ENCODE results near the gene FAM174A. TPM values are rescaled to one million over a fixed set of nuclear protein-coding genes. Genes with fewer than 3 reads are reported as not detected.

The FAM174A gene
- 8.8 TPM for polyA plus RNA-seq (2013)

DNA sequence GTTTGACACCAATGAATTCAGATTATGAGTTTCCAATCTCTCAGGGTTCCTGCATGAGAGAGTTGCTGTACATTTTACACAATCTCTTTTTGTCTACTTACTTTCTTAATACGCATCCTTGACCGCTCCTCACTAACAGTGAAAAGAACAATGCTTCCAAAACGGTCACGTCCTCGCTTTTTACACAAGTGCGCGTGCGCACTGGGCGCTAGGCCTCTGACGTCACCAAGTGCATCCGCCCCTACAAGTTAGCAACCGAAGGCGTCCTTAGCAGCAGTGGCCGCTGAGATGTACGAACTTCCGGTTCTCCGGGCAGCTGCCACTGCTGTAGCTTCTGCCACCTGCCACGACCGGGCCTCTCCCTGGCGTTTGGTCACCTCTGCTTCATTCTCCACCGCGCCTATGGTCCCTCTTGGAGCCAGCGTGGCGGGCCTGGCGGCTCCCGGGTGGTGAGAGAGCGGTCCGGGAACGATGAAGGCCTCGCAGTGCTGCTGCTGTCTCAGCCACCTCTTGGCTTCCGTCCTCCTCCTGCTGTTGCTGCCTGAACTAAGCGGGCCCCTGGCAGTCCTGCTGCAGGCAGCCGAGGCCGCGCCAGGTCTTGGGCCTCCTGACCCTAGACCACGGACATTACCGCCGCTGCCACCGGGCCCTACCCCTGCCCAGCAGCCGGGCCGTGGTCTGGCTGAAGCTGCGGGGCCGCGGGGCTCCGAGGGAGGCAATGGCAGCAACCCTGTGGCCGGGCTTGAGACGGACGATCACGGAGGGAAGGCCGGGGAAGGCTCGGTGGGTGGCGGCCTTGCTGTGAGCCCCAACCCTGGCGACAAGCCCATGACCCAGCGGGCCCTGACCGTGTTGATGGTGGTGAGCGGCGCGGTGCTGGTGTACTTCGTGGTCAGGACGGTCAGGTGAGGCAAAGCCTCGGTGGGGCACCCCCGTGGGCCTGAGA lies at the start of gene FAM174A:
TSS of gene FAM174A (plus strand) at position 315 of the 946 bp plus-strand sequence. CDS start at position 472, 157 bp downstream.
- peaks cover 0 to 17% (median 2%) of the 10 kb centered on the region in 5 experiments for H3K9me3 ChIP-seq (ENCODE audit: control extremely low read depth in 1 of 5, control insufficient read depth in 4 of 5, insufficient read depth in 2 of 5, low read depth in 1 of 5, low read length in 4 of 5)
- CTCF ChIA-PET = interaction anchor here (0.6 to 1.4 kb wide), 2 partner anchors 14 to 60 kb away, joined by 3 read pairs; no protein-coding TSS in a partner anchor
- no peaks in the 10 kb centered on the region for H3K27me3 ChIP-seq (replicated peaks in 2 of 5; ENCODE audit: control insufficient read depth in 4 of 5, insufficient read depth in 5 of 5, low read length in 4 of 5)
- peak within 1 kb of the TSS; percentile 58 to 98 (median 89) for H3K4me3 ChIP-seq (ENCODE audit: control insufficient read depth in 1 of 7, extremely low read depth in 1 of 7, insufficient read depth in 4 of 7, low read depth in 2 of 7, low read length in 6 of 7)
- peak; percentile 95 to 98 (median 96) for DNase-seq
- peaks cover 0 to 4% (median 0%) of the 10 kb centered on the region in 4 experiments for H3K36me3 ChIP-seq (ENCODE audit: control insufficient read depth in 4 of 4, insufficient read depth in 4 of 4, low read length in 3 of 4)
- under 1% methylated on average over 56 of the region's 62 CpGs for WGBS (ENCODE audit: insufficient coverage)
- peaks cover 5 to 20% (median 11%) of the 10 kb centered on the region in 4 experiments for H3K4me1 ChIP-seq (ENCODE audit: control extremely low read depth in 1 of 4, control insufficient read depth in 4 of 4, insufficient read depth in 4 of 4, low read length in 3 of 4)
- POLR2A ChIA-PET = interaction anchor here (1.0 kb wide), 1 partner anchor 368 kb away, joined by 3 read pairs; the partner anchor contains the start of gene ST8SIA4
- peak within 1 kb of the TSS; percentile 73 to 92 for H3K27ac ChIP-seq (ENCODE audit: insufficient read depth in 1 of 2, low read depth in 1 of 2, low read length in 2 of 2, poor library complexity in 1 of 2, severe bottlenecking in 2 of 2)

DNA sequence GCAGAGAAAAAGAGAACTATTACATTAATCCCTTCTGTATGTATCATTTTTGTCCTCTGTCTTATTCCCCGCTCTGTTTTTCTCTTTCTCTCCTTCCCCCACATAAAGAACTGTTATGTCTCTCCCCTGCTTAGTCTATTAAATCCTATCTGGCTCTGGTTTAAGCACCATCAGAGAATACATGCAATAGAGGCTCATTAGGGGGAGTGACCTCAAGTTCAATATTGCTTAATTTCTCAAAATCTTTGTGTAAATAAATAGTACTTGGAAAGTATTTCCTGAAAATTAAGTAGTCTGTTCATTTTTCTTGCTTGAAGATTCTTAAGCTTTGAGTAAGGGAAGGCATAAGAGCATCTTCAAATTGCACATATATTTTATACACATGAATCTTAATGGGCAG lies 41.2 kb upstream of the FAM174A start:
- CTCF ChIA-PET = interaction anchor here (1.0 kb wide), 1 partner anchor 9 kb away, joined by 3 read pairs; no protein-coding TSS in a partner anchor
- no peak overlapping the region for H3K4me3 ChIP-seq (ENCODE audit: control insufficient read depth in 1 of 7, extremely low read depth in 1 of 7, insufficient read depth in 4 of 7, low read depth in 2 of 7, low read length in 6 of 7)
- H3K36me3 ChIP-seq (ENCODE audit: control insufficient read depth in 4 of 4, insufficient read depth in 4 of 4, low read length in 3 of 4) = no peaks in the 10 kb centered on the region
- H3K4me1 ChIP-seq (ENCODE audit: control extremely low read depth in 1 of 4, control insufficient read depth in 4 of 4, insufficient read depth in 4 of 4, low read length in 3 of 4) = no peaks in the 10 kb centered on the region
- POLR2A ChIA-PET = no interaction called here
- H3K27me3 ChIP-seq (replicated peaks in 2 of 5; ENCODE audit: control insufficient read depth in 4 of 5, insufficient read depth in 5 of 5, low read length in 4 of 5) = no peaks in the 10 kb centered on the region
- H3K9me3 ChIP-seq (ENCODE audit: control extremely low read depth in 1 of 5, control insufficient read depth in 4 of 5, insufficient read depth in 2 of 5, low read depth in 1 of 5, low read length in 4 of 5) = no peaks in the 10 kb centered on the region
- WGBS (ENCODE audit: insufficient coverage) = no CpG with 5 or more reads among the region's 1 CpG
- no peak for DNase-seq
- no peak overlapping the region for H3K27ac ChIP-seq (ENCODE audit: insufficient read depth in 1 of 2, low read depth in 1 of 2, low read length in 2 of 2, poor library complexity in 1 of 2, severe bottlenecking in 2 of 2)

DNA sequence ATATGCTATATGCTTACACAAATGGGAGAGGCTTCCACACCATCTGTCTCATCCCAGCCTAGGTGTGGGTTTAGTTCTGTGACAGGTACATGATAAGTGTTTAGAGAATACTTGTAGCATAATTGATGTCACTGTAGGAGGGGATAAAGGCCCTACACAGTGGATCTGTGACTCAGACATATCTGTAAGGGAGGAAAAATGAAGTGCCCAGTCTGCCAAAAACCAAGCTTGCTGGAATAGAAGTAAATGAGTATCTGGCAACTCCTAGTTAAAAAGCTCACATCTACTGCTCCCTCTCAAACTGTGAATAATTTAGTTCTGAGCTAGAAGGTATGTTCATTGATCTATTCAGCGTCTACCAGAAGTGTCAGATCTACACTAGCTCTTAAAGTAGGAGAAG lies 38.9 kb upstream of the FAM174A start:
- Histone ChIP-seq H3K9me3 (ENCODE audit: control extremely low read depth in 1 of 5, control insufficient read depth in 4 of 5, insufficient read depth in 2 of 5, low read depth in 1 of 5, low read length in 4 of 5) (no peaks in the 10 kb centered on the region), H3K27ac (ENCODE audit: insufficient read depth in 1 of 2, low read depth in 1 of 2, low read length in 2 of 2, poor library complexity in 1 of 2, severe bottlenecking in 2 of 2) (no peak overlapping the region), H3K36me3 (ENCODE audit: control insufficient read depth in 4 of 4, insufficient read depth in 4 of 4, low read length in 3 of 4) (no peaks in the 10 kb centered on the region), H3K27me3 (replicated peaks in 2 of 5; ENCODE audit: control insufficient read depth in 4 of 5, insufficient read depth in 5 of 5, low read length in 4 of 5) (no peaks in the 10 kb centered on the region), H3K4me1 (ENCODE audit: control extremely low read depth in 1 of 4, control insufficient read depth in 4 of 4, insufficient read depth in 4 of 4, low read length in 3 of 4) (no peaks in the 10 kb centered on the region), H3K4me3 (ENCODE audit: control insufficient read depth in 1 of 7, extremely low read depth in 1 of 7, insufficient read depth in 4 of 7, low read depth in 2 of 7, low read length in 6 of 7) (no peak overlapping the region)
- no peak for DNase-seq
- CTCF ChIA-PET = no interaction called here
- POLR2A ChIA-PET = no interaction called here
- no CpG with 5 or more reads among the region's 1 CpG for WGBS (ENCODE audit: insufficient coverage)

DNA sequence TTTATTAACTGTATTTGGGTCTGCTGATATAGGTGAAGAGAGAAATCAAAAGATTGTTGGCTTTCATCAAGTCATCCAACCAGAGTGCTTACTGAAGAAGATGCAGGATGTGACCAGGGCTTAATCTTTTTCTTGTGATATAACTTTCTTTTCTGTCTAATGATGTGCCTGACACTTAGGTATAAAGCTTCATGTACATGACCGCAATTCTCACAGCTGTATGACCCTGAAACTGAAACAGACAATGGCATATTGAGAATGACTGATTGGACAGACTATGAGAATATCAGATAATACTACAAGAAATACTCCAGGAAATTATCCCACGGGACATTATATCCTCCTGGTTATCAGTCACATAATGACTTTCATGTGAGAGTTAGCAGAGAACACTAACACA lies 32.5 kb upstream of the FAM174A start:
- H3K9me3 ChIP-seq (ENCODE audit: control extremely low read depth in 1 of 5, control insufficient read depth in 4 of 5, insufficient read depth in 2 of 5, low read depth in 1 of 5, low read length in 4 of 5) = no peaks in the 10 kb centered on the region
- no peak overlapping the region for H3K27ac ChIP-seq (ENCODE audit: insufficient read depth in 1 of 2, low read depth in 1 of 2, low read length in 2 of 2, poor library complexity in 1 of 2, severe bottlenecking in 2 of 2)
- ChIA-PET POLR2A (no interaction called here), CTCF (no interaction called here)
- H3K36me3 ChIP-seq (ENCODE audit: control insufficient read depth in 4 of 4, insufficient read depth in 4 of 4, low read length in 3 of 4) = no peaks in the 10 kb centered on the region
- WGBS (ENCODE audit: insufficient coverage) = no CpG with 5 or more reads among the region's 2 CpGs
- no peak overlapping the region for H3K4me3 ChIP-seq (ENCODE audit: control insufficient read depth in 1 of 7, extremely low read depth in 1 of 7, insufficient read depth in 4 of 7, low read depth in 2 of 7, low read length in 6 of 7)
- no peaks in the 10 kb centered on the region for H3K27me3 ChIP-seq (replicated peaks in 2 of 5; ENCODE audit: control insufficient read depth in 4 of 5, insufficient read depth in 5 of 5, low read length in 4 of 5)
- H3K4me1 ChIP-seq (ENCODE audit: control extremely low read depth in 1 of 4, control insufficient read depth in 4 of 4, insufficient read depth in 4 of 4, low read length in 3 of 4) = no peaks in the 10 kb centered on the region
- no peak for DNase-seq

DNA sequence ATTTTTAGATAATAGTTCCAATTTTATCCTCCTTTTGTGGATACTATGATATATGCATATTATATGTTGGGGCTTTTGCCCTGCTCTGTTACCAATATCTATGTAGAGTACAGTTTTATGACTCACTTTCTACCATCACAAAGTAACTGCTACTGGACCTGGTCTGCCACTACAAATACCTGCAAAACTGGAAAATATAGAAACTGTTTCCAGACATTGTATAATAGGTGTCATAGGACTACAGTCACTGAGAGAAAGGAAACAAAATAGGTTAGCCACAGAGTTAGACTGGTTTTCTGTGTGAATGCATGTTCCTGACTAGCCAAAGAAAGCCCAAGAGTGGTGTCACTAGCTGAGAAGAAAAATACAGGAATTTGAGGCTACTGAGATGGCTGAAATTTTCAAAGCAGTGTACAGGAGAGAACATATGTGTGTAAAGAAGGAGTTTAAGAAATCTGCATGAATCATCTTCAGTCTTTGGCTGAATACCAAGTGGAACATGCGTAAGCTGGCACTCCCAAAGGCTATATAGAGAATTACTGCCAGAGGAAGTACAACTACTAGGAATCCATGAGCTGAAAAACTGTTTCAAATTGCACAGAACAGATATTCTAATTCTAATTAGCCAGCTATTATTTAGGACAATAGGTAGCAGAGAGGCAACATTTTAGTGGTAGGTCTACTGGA lies 29.0 kb upstream of the FAM174A start:
- Histone ChIP-seq H3K27ac (ENCODE audit: insufficient read depth in 1 of 2, low read depth in 1 of 2, low read length in 2 of 2, poor library complexity in 1 of 2, severe bottlenecking in 2 of 2) (no peak overlapping the region), H3K27me3 (replicated peaks in 2 of 5; ENCODE audit: control insufficient read depth in 4 of 5, insufficient read depth in 5 of 5, low read length in 4 of 5) (no peaks in the 10 kb centered on the region), H3K36me3 (ENCODE audit: control insufficient read depth in 4 of 4, insufficient read depth in 4 of 4, low read length in 3 of 4) (no peaks in the 10 kb centered on the region), H3K4me3 (ENCODE audit: control insufficient read depth in 1 of 7, extremely low read depth in 1 of 7, insufficient read depth in 4 of 7, low read depth in 2 of 7, low read length in 6 of 7) (no peak overlapping the region), H3K9me3 (ENCODE audit: control extremely low read depth in 1 of 5, control insufficient read depth in 4 of 5, insufficient read depth in 2 of 5, low read depth in 1 of 5, low read length in 4 of 5) (no peaks in the 10 kb centered on the region), H3K4me1 (ENCODE audit: control extremely low read depth in 1 of 4, control insufficient read depth in 4 of 4, insufficient read depth in 4 of 4, low read length in 3 of 4) (no peaks in the 10 kb centered on the region)
- WGBS (ENCODE audit: insufficient coverage) = 78% methylated on average over 1 of the region's 1 CpG
- CTCF ChIA-PET = no interaction called here
- POLR2A ChIA-PET = no interaction called here
- no peak for DNase-seq

DNA sequence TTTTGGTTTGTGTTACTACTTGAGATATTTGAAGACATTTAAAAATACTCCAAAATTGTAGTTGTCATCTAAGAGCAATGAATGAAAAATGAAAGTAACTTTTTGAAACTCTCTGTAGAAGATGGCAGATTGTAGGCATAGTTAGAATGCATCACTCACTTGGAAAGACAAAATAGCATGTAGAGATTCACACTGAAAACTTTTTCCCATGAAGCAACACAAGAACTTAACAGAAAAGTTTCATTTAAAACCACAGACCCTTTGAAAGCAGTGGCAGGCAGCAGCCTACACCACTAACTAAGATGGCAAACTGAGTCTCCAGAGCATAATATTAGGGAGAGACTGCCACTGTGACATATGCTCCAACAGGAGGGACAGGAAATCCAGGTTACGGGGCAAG lies 18.9 kb upstream of the FAM174A start:
- POLR2A ChIA-PET = no interaction called here
- DNase-seq = no peak
- WGBS (ENCODE audit: insufficient coverage) = 100% methylated on average over 1 of the region's 1 CpG
- Histone ChIP-seq H3K27me3 (replicated peaks in 2 of 5; ENCODE audit: control insufficient read depth in 4 of 5, insufficient read depth in 5 of 5, low read length in 4 of 5) (no peaks in the 10 kb centered on the region), H3K4me3 (ENCODE audit: control insufficient read depth in 1 of 7, extremely low read depth in 1 of 7, insufficient read depth in 4 of 7, low read depth in 2 of 7, low read length in 6 of 7) (no peak overlapping the region), H3K36me3 (ENCODE audit: control insufficient read depth in 4 of 4, insufficient read depth in 4 of 4, low read length in 3 of 4) (peaks cover 0 to 2% (median 0%) of the 10 kb centered on the region in 4 experiments), H3K27ac (ENCODE audit: insufficient read depth in 1 of 2, low read depth in 1 of 2, low read length in 2 of 2, poor library complexity in 1 of 2, severe bottlenecking in 2 of 2) (no peak overlapping the region), H3K9me3 (ENCODE audit: control extremely low read depth in 1 of 5, control insufficient read depth in 4 of 5, insufficient read depth in 2 of 5, low read depth in 1 of 5, low read length in 4 of 5) (peaks cover 0 to 24% (median 4%) of the 10 kb centered on the region in 5 experiments), H3K4me1 (ENCODE audit: control extremely low read depth in 1 of 4, control insufficient read depth in 4 of 4, insufficient read depth in 4 of 4, low read length in 3 of 4) (no peaks in the 10 kb centered on the region)
- CTCF ChIA-PET = no interaction called here
